Large intestine (tissue), 3 donors: ENCODE data around the gene ARNT2. TPM values are rescaled to one million over a fixed set of nuclear protein-coding genes. Genes with fewer than 3 reads are reported as not detected.
A peak's percentile ranks its signal among the peaks of the same experiment; 100 is the strongest.

Source experiments
- DNase-seq, 2 donors: peaks; one replicate each; pipeline versions ENCODE4 v3.0.0 to v3.0.0-alpha.2; 2013
- H3K27ac ChIP-seq: one replicate; pipeline ENCODE4 v1.5.1; 2013; ENCODE audit warnings: low read length
- H3K27me3 ChIP-seq: 2 replicates; pipeline ENCODE4 v1.6.1; 2013; ENCODE audit warnings: low read length; ENCODE audit not compliant: control insufficient read depth, insufficient read depth
- H3K36me3 ChIP-seq: 2 replicates; pipeline ENCODE4 v1.6.1; 2013; ENCODE audit warnings: low read length; ENCODE audit not compliant: control insufficient read depth, insufficient read depth
- H3K4me1 ChIP-seq: one replicate; pipeline ENCODE4 v1.6.1; 2013; ENCODE audit warnings: low read length; ENCODE audit not compliant: control insufficient read depth, insufficient read depth
- H3K4me3 ChIP-seq: one replicate; pipeline ENCODE4 v1.5.1; 2013; ENCODE audit warnings: low read length
- H3K9me3 ChIP-seq: one replicate; pipeline ENCODE4 v1.6.1; 2013; ENCODE audit warnings: mild to moderate bottlenecking, low read depth, low read length, moderate library complexity; ENCODE audit not compliant: control insufficient read depth
- WGBS: methylation state at CpG from one replicate; pipeline ENCODE4 v1.1.5; 2013; ENCODE audit warnings: low lambda C conversion rate; ENCODE audit not compliant: insufficient coverage; 5-methylcytosine and 5-hydroxymethylcytosine counted together
- polyA plus RNA-seq: library from polyadenylated mRNA; unstranded; fragments of 120-200 nt; gene quantifications from one replicate; pipeline ENCODE4 v1.2.1, GENCODE V29; 2013

ARNT2 gene
- polyA plus RNA-seq, 1 donor = 8.0 TPM

DNA sequence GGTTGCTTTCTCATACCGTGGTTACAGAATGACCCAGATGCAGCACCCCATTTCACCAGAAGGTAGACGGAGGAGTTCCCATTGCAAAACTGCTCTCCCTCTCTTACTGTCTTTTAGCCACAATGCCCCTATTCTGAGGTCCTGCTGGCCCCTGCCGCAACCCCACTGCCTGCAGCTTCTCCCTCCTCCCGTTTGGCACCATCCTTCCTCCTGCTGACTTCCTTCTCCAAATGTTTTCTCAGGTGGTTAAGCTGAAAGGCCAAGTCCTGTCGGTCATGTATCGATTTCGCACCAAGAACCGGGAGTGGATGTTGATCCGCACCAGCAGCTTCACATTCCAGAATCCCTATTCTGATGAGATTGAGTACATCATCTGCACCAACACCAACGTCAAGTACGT is 158.7 kb downstream of the ARNT2 start:
- no peaks in the 10 kb centered on the region for H3K9me3 ChIP-seq
- H3K4me3 ChIP-seq = no peak overlapping the region
- peaks cover 3% of the 10 kb centered on the region for H3K36me3 ChIP-seq
- 40% methylated on average over 1 of the region's 11 CpGs for WGBS
- no peak overlapping the region for H3K27ac ChIP-seq
- DNase-seq = no peak
- H3K4me1 ChIP-seq = no peaks in the 10 kb centered on the region
- no peaks in the 10 kb centered on the region for H3K27me3 ChIP-seq

- no peak overlapping the region for H3K27ac ChIP-seq
- DNase-seq = no peak
- H3K9me3 ChIP-seq = no peaks in the 10 kb centered on the region
- no peaks in the 10 kb centered on the region for H3K4me1 ChIP-seq
- no peaks in the 10 kb centered on the region for H3K27me3 ChIP-seq
- H3K36me3 ChIP-seq = peaks cover 3% of the 10 kb centered on the region
- WGBS = no CpG with 5 or more reads among the region's 7 CpGs
- no peak overlapping the region for H3K4me3 ChIP-seq
Measured at GRCh38 chr15:80563372-80563997, 159.3 kb downstream of the ARNT2 start.

GRCh38 chr15:80564056-80564455 is 159.9 kb downstream of the ARNT2 start:
- H3K9me3 ChIP-seq = no peaks in the 10 kb centered on the region
- peaks cover 3% of the 10 kb centered on the region for H3K36me3 ChIP-seq
- no peaks in the 10 kb centered on the region for H3K4me1 ChIP-seq
- no peak overlapping the region for H3K27ac ChIP-seq
- no peak for DNase-seq
- H3K4me3 ChIP-seq = no peak overlapping the region
- H3K27me3 ChIP-seq = no peaks in the 10 kb centered on the region
- WGBS = no CpG with 5 or more reads among the region's 8 CpGs

- no peaks in the 10 kb centered on the region for H3K27me3 ChIP-seq
- 83% methylated on average over 1 of the region's 1 CpG for WGBS
- no peaks in the 10 kb centered on the region for H3K9me3 ChIP-seq
- H3K4me1 ChIP-seq = no peaks in the 10 kb centered on the region
- no peak for DNase-seq
- H3K4me3 ChIP-seq = no peak overlapping the region
- H3K27ac ChIP-seq = no peak overlapping the region
- peaks cover 3% of the 10 kb centered on the region for H3K36me3 ChIP-seq
Measured at GRCh38 chr15:80565398-80565797, 161.2 kb downstream of the ARNT2 start.

DNA sequence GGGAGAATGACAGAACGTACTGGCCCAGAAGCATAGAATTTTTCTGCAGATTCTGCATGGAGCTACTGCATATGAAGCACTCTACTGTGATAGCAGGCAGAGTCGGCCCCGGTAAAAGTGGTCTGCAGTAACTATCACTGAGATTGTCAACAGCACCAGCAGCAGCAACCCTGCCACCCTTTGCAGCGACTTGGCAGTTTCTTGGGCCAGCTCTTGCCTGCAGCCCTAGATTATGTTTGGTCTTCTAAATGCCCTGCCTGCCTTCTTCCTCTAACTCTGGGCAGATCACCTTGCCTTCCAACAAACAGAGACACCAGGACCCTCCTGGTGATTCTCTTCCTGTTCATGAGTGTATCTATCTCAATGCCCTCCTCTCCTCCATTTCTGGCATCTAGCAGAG is 161.8 kb downstream of the ARNT2 start:
- H3K27ac ChIP-seq = no peak overlapping the region
- no peaks in the 10 kb centered on the region for H3K4me1 ChIP-seq
- no peak overlapping the region for H3K4me3 ChIP-seq
- H3K36me3 ChIP-seq = peaks cover 3% of the 10 kb centered on the region
- 100% methylated on average over 1 of the region's 4 CpGs for WGBS
- DNase-seq = no peak
- no peaks in the 10 kb centered on the region for H3K9me3 ChIP-seq
- H3K27me3 ChIP-seq = no peaks in the 10 kb centered on the region

DNA sequence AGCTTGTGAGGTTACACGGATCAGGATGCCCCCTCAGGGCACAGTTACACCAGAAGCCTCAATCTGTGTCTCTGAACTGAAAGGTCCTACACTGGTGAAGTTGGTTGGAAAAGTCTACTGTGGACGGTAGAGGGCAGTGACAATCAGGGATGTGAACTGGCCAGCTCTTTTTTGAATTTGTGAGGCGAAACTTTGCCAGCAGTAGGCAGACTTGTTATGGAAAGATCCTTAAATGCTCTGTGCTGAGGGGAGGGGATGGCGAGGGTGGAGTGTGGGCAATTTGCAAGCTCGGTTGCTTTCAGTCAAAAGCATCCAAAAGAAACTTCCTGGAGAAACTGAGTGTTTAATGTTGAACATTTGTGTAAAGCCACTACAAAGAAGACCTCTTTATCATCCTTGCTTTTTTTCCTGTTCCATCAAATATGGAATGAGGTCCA is 163.6 kb downstream of the ARNT2 start:
- WGBS = no CpG with 5 or more reads among the region's 5 CpGs
- H3K9me3 ChIP-seq = no peaks in the 10 kb centered on the region
- H3K36me3 ChIP-seq = peaks cover 3% of the 10 kb centered on the region
- no peaks in the 10 kb centered on the region for H3K27me3 ChIP-seq
- no peaks in the 10 kb centered on the region for H3K4me1 ChIP-seq
- no peak overlapping the region for H3K27ac ChIP-seq
- H3K4me3 ChIP-seq = no peak overlapping the region
- peak; percentile 52 for DNase-seq

DNA sequence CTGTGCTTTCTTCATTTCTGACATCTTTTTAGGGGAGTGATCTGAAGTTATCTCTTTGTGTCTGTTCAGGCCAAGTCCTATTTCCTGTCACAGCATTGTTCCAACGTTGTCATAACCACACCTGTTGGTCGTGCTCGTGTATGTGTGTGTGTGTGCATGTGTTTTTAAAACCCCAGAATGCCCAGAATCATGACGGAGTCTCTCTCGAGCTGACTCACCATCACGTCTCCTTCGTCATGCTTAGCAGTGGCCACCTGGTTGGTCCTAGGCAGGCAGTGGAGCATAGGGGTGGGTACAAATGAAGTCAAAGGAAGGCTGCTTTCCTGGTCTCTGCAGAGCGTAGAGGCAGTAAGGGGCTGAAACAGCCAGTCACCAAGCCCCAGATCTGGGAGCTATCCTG is 164.1 kb downstream of the ARNT2 start:
- WGBS = no CpG with 5 or more reads among the region's 8 CpGs
- DNase-seq = no peak
- Histone ChIP-seq H3K36me3 (peaks cover 3% of the 10 kb centered on the region), H3K27me3 (no peaks in the 10 kb centered on the region), H3K9me3 (no peaks in the 10 kb centered on the region), H3K27ac (no peak overlapping the region), H3K4me1 (no peaks in the 10 kb centered on the region), H3K4me3 (no peak overlapping the region)

DNA sequence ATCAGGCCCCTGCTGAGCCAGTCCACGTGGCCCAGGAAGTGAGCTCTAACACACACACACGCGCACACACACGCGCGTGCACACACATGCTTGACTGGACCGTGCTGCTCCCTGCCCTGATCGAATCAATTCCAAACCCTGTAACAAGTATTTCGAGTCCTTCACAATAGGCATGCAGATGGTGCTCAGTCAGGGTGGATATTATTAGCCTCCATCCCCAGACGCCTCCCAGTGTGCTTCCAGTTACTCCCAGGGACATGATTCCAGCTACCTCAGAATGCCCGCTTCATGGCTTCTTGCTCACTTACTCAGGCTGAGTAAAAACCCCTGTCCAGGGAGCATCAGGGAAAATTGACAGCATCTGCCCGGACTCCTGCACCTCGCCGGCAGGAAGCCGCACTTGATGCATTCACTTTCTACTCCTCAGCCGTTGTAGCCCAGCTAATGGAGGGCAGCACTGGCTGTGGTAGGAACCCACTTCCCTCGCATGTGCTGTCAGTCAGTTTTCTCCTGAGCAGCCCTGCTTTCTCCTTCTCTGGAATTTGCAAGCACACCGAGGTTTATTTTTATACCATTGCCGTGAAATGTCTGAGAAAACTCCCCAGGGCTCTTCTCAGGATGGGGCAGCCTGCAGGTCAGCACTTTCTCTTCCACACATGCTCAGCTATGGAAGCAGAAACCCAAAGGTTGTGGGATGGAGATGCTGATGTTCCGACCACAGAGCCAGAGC is 164.9 kb downstream of the ARNT2 start:
- no peak overlapping the region for H3K27ac ChIP-seq
- no CpG with 5 or more reads among the region's 20 CpGs for WGBS
- no peaks in the 10 kb centered on the region for H3K4me1 ChIP-seq
- H3K36me3 ChIP-seq = peaks cover 3% of the 10 kb centered on the region
- H3K9me3 ChIP-seq = no peaks in the 10 kb centered on the region
- no peak overlapping the region for H3K4me3 ChIP-seq
- DNase-seq = no peak
- H3K27me3 ChIP-seq = no peaks in the 10 kb centered on the region

GRCh38 chr15:80569656-80570055 is 165.5 kb downstream of the ARNT2 start:
- no peak for DNase-seq
- no CpG with 5 or more reads among the region's 4 CpGs for WGBS
- H3K9me3 ChIP-seq = no peaks in the 10 kb centered on the region
- H3K4me3 ChIP-seq = no peak overlapping the region
- no peaks in the 10 kb centered on the region for H3K27me3 ChIP-seq
- H3K36me3 ChIP-seq = peaks cover 3% of the 10 kb centered on the region
- no peaks in the 10 kb centered on the region for H3K4me1 ChIP-seq
- H3K27ac ChIP-seq = no peak overlapping the region

- no CpG with 5 or more reads among the region's 6 CpGs for WGBS
- no peak for DNase-seq
- Histone ChIP-seq H3K36me3 (peaks cover 3% of the 10 kb centered on the region), H3K4me1 (no peaks in the 10 kb centered on the region), H3K27me3 (no peaks in the 10 kb centered on the region), H3K4me3 (no peak overlapping the region), H3K27ac (no peak overlapping the region), H3K9me3 (no peaks in the 10 kb centered on the region)
Measured at GRCh38 chr15:80570553-80570952, 166.4 kb downstream of the ARNT2 start.

DNA sequence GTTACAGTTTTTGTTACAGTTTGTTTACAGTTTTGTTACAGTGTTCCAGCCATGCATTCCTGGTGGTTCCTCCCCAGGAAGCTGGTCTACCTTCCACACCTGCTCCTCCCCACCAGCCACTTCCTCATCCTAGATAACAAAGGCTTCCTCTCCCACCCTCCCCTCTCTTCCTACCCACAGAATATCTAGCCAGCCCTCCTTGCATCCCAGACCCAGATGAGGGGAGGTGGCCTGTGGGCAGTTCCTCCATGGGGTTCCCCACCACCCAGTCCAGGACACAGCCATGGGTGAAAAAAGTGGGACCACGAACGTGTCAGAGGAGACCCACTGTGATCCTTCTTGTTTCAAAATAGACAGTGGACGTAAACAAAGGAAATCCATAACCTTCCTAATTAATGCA is 168.2 kb downstream of the ARNT2 start:
- no CpG with 5 or more reads among the region's 3 CpGs for WGBS

More for the DNA sequence above, 168.2 kb downstream of the ARNT2 start:
- Histone ChIP-seq H3K27me3 (no peaks in the 10 kb centered on the region), H3K4me1 (no peaks in the 10 kb centered on the region), H3K4me3 (no peak overlapping the region), H3K27ac (no peak overlapping the region), H3K9me3 (no peaks in the 10 kb centered on the region), H3K36me3 (no peaks in the 10 kb centered on the region)
- no peak for DNase-seq
